ENCODE measurements around the gene CNPY3. TPM values are rescaled to one million over a fixed set of nuclear protein-coding genes. Genes with fewer than 3 reads are reported as not detected.

The CNPY3 gene
- total RNA-seq, 4 donors from 2014 or later = 33.2 to 60.0 (median 45.0) TPM

- peaks cover 6 to 13% of the 10 kb centered on the region in 2 donors for H3K36me3 ChIP-seq
These were observed 41.8 kb downstream of the CNPY3 start for GRCh38 chr6:42970871-42971612.

GRCh38 chr6:42971746-42972327 lies 42.6 kb downstream of the CNPY3 start:
- Histone ChIP-seq H3K27me3 (no peaks in the 10 kb centered on the region), H3K36me3 (peaks cover 6 to 8% of the 10 kb centered on the region in 2 donors), H3K9me3 (no peaks in the 10 kb centered on the region), H3K4me3 (replicated peaks in 1 of 3) (no peak overlapping the region), H3K4me1 (no peaks in the 10 kb centered on the region), H3K27ac (no peak overlapping the region)
- 91 to 93% methylated on average over 3 of the region's 3 CpGs for WGBS, 2 donors
- TF ChIP-seq CTCF (IDR thresholded peaks at IDR 0.05) = no peak
- no peak for TF ChIP-seq POLR2A (IDR thresholded peaks at IDR 0.05)
- intact Hi-C loops (cut with DNase I) = no loop called here
- no peak for DNase-seq

More at GRCh38 chr6:42970871-42971612, 41.8 kb downstream of the CNPY3 start:
- no peaks in the 10 kb centered on the region for H3K9me3 ChIP-seq
- WGBS, 2 donors = 86 to 88% methylated on average over 4 of the region's 4 CpGs
- H3K4me3 ChIP-seq (replicated peaks in 1 of 3) = no peak overlapping the region
- H3K4me1 ChIP-seq = no peaks in the 10 kb centered on the region
- H3K27ac ChIP-seq = no peak overlapping the region
- intact Hi-C loops (cut with DNase I) = no loop called here
- no peak for DNase-seq
- no peaks in the 10 kb centered on the region for H3K27me3 ChIP-seq
- TF ChIP-seq CTCF (IDR thresholded peaks at IDR 0.05) (no peak), POLR2A (IDR thresholded peaks at IDR 0.05) (no peak)

- Histone ChIP-seq H3K36me3 (peaks cover 0 to 5% of the 10 kb centered on the region in 2 donors), H3K4me1 (peaks cover 6 to 11% of the 10 kb centered on the region in 2 donors), H3K9me3 (no peaks in the 10 kb centered on the region), H3K27me3 (no peaks in the 10 kb centered on the region), H3K27ac (no peak overlapping the region), H3K4me3 (replicated peaks in 1 of 3) (no peak overlapping the region)
- no peak for DNase-seq
- intact Hi-C loops (cut with DNase I) = no loop called here
- TF ChIP-seq POLR2A (IDR thresholded peaks at IDR 0.05) = no peak
- TF ChIP-seq CTCF (IDR thresholded peaks at IDR 0.05) = no peak
- 95 to 100% methylated on average over 3 of the region's 3 CpGs for WGBS, 2 donors
These were observed 44.6 kb downstream of the CNPY3 start for GRCh38 chr6:42973926-42974325.

- DNase-seq = no peak
- no peak for TF ChIP-seq CTCF (IDR thresholded peaks at IDR 0.05)
- TF ChIP-seq POLR2A (IDR thresholded peaks at IDR 0.05) = no peak
- Histone ChIP-seq H3K27me3 (no peaks in the 10 kb centered on the region), H3K36me3 (no peaks in the 10 kb centered on the region), H3K4me1 (peaks cover 12 to 18% of the 10 kb centered on the region in 2 donors), H3K27ac (no peak overlapping the region), H3K9me3 (no peaks in the 10 kb centered on the region), H3K4me3 (replicated peaks in 1 of 3) (no peak overlapping the region)
- intact Hi-C loops (cut with DNase I) = loop anchor here (5.0 kb wide), 1 partner anchor 42 kb away; no protein-coding TSS in a partner anchor
- WGBS, 2 donors = 89 to 96% methylated on average over 5 of the region's 5 CpGs
These were observed 45.7 kb downstream of the CNPY3 start for GRCh38 chr6:42974919-42975505.

GRCh38 chr6:42978487-42978838 lies 49.2 kb downstream of the CNPY3 start:
- Histone ChIP-seq H3K9me3 (no peaks in the 10 kb centered on the region), H3K4me1 (peaks cover 13 to 21% of the 10 kb centered on the region in 2 donors), H3K27ac (peak overlapping the region; percentile 71 to 79 (median 74)), H3K4me3 (replicated peaks in 1 of 3) (peak overlapping the region; percentile 7 to 94 (median 83)), H3K36me3 (no peaks in the 10 kb centered on the region), H3K27me3 (no peaks in the 10 kb centered on the region)
- peak; percentile 29 to 32 for DNase-seq
- intact Hi-C loops (cut with DNase I) = loop anchor here (5.0 kb wide), 1 partner anchor 39 kb away; no protein-coding TSS in a partner anchor
- TF ChIP-seq CTCF (IDR thresholded peaks at IDR 0.05) (no peak), POLR2A (IDR thresholded peaks at IDR 0.05) (no peak)
- 0% methylated on average over 3 to 15 of the region's 28 CpGs for WGBS, 2 donors

All from thyroid gland (tissue), 4 donors.